C4-2B (cell line): Measurements from ENCODE around the gene SLC31A1.

Experiments used
- H3K27ac ChIP-seq: fragments of 450-650 bp; 2 replicates; pipeline ENCODE4 v1.5.1; 2017
- CTCF ChIP-seq: fragments of 450-650 bp; conservative IDR thresholded peaks from 2 replicates; pipeline ENCODE4 v1.5.1; 2017; ENCODE audit warnings: mild to moderate bottlenecking
- ZFX ChIP-seq: fragments of 450-650 bp; IDR thresholded peaks from 2 replicates; pipeline ENCODE4 v1.6.1; 2017

Gene SLC31A1

GRCh38 chr9:113205432-113205831 lies 15.9 kb upstream of the SLC31A1 start:
- H3K27ac ChIP-seq = no peak overlapping the region
- no peak for TF ChIP-seq CTCF
- TF ChIP-seq ZFX = no peak

- no peak for TF ChIP-seq CTCF
- TF ChIP-seq ZFX = no peak
These were observed 15.5 kb upstream of the SLC31A1 start for GRCh38 chr9:113205861-113206260.

GRCh38 chr9:113210815-113211214 lies 10.5 kb upstream of the SLC31A1 start:
- H3K27ac ChIP-seq = no peak overlapping the region
- TF ChIP-seq CTCF (no peak), ZFX (no peak)

More at GRCh38 chr9:113205861-113206260, 15.5 kb upstream of the SLC31A1 start:
- no peak overlapping the region for H3K27ac ChIP-seq

GRCh38 chr9:113215132-113215531 lies 6.2 kb upstream of the SLC31A1 start:
- no peak overlapping the region for H3K27ac ChIP-seq
- TF ChIP-seq ZFX (no peak), CTCF (no peak)

- no peak overlapping the region for H3K27ac ChIP-seq
- TF ChIP-seq CTCF (no peak), ZFX (no peak)
These were observed 4.9 kb upstream of the SLC31A1 start for GRCh38 chr9:113216406-113216805.

GRCh38 chr9:113219186-113219936 lies 2.0 kb upstream of the SLC31A1 start:
- no peak overlapping the region for H3K27ac ChIP-seq
- TF ChIP-seq ZFX (no peak), CTCF (no peak)

GRCh38 chr9:113219969-113220368 lies 1.4 kb upstream of the SLC31A1 start:
- H3K27ac ChIP-seq = no peak overlapping the region
- no peak for TF ChIP-seq CTCF
- no peak for TF ChIP-seq ZFX
